GM13976 (cell line): ENCODE data around the gene FTSJ3.
"Not testable (repeated sequence)": the region's sequence is repeated elsewhere in the genome, so short reads cannot be mapped to it uniquely, and the experiment has no call there.

Experiments
- DNase-seq: peaks from one replicate; pipeline ENCODE4 v3.0.0; 2012; ENCODE audit warnings: low spot score
- CTCF ChIP-seq: IDR thresholded peaks from 2 replicates; pipeline ENCODE4 v1.5.1; 2012; ENCODE audit warnings: borderline replicate concordance, mild to moderate bottlenecking; ENCODE audit not compliant: insufficient read depth; ENCODE audit errors: extremely low read depth, missing control alignments, control extremely low read depth
- in situ Hi-C: fragments of 300-500 bp; cut with MboI; formaldehyde crosslinking; loops from one replicate; pipeline ENCODE4 v1.12.0; 2022; ENCODE audit warnings: low sequenced_read_pairs, mixed read lengths, inconsistent platforms; ENCODE audit not compliant: unreplicated experiment

The FTSJ3 gene, protein sequence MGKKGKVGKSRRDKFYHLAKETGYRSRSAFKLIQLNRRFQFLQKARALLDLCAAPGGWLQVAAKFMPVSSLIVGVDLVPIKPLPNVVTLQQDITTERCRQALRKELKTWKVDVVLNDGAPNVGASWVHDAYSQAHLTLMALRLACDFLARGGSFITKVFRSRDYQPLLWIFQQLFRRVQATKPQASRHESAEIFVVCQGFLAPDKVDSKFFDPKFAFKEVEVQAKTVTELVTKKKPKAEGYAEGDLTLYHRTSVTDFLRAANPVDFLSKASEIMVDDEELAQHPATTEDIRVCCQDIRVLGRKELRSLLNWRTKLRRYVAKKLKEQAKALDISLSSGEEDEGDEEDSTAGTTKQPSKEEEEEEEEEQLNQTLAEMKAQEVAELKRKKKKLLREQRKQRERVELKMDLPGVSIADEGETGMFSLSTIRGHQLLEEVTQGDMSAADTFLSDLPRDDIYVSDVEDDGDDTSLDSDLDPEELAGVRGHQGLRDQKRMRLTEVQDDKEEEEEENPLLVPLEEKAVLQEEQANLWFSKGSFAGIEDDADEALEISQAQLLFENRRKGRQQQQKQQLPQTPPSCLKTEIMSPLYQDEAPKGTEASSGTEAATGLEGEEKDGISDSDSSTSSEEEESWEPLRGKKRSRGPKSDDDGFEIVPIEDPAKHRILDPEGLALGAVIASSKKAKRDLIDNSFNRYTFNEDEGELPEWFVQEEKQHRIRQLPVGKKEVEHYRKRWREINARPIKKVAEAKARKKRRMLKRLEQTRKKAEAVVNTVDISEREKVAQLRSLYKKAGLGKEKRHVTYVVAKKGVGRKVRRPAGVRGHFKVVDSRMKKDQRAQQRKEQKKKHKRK

DNA sequence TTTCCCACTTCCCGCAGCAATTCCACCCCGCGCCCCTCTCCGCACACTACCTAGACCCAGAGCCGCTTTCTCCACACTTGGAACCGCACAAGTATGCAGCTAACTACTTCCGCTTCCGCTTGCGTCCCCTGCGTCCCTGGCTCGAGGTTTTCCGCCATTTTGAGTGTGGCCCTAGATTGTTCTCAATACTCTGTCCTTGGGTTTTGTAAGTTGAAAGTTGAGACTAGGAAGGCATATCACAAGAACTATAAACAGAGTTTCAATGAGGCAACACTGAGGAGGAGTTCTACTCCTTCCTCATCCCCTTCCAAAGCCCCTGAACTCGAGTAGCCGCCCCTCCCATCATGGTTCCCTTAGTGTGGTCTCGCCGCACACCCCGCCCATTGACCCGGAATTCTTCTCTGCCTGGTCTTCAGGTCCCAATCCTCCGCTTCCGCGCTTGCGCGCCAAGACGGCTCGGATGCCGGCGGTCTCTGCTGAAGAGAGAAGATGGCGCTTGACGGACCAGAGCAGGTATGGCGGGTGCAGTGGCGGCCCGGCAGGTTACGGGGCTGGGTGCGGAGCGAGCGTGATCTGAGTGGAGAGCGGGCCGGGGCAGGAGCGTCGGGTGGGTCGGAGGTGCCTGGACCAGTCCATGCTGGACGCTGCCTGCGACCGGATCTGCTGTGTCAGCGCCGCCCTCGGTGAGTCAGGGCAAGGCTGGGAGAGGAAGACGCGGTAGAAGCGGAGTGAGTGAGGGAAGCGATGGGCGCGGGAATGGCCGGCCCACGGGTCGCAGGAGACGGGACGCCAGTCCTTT is at the start of gene FTSJ3, which contains the start of gene PSMC5:
Gene FTSJ3 (minus strand): TSS at position 662 of the 799 bp plus-strand sequence. CDS start 761 bp downstream, outside the sequence.
Gene PSMC5 (plus strand): TSS at position 430 of the 799 bp plus-strand sequence. CDS start 60 bp downstream, at position 490.
- TF ChIP-seq CTCF: peak; percentile 73
- DNase-seq: peak; percentile 93
- in situ Hi-C loops: no loop called here

- in situ Hi-C loops, DNase-seq: not testable (repeated sequence)
Observed at GRCh38 chr17:63874693-63875092, 47.2 kb upstream of the FTSJ3 start.

GRCh38 chr17:63874061-63874626 is 46.7 kb upstream of the FTSJ3 start:
- in situ Hi-C loops, DNase-seq: not testable (repeated sequence)

DNA sequence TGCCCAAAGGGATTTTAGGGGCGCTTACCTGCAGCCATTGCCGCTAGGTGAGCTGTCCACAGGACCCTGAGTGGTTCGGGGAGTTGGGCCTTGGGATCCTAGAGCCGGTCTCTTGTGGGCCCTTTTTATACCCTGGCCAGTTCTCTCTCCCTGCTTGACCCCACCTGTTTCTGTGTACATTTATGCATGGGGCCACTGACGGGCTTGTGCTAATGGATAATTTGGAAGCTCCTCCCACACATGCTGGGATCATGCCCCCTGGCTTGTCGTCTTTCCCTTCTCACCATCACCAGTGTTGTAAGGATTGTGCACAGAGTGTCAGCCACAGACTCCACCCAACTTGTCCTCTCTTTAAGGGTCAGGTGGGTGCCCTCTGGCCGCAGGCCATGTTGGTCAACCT is 46.1 kb upstream of the FTSJ3 start, which contains the start of gene CSH2:
Gene CSH2 (minus strand): TSS at position 101 of the 400 bp plus-strand sequence. CDS start 63 bp downstream, at position 38.
- DNase-seq, in situ Hi-C loops: not testable (repeated sequence)

GRCh38 chr17:63871646-63872365 is 44.3 kb upstream of the FTSJ3 start:
- in situ Hi-C loops, DNase-seq: not testable (repeated sequence)

- DNase-seq, in situ Hi-C loops: not testable (repeated sequence)
Observed at GRCh38 chr17:63870292-63870665, 42.8 kb upstream of the FTSJ3 start.

- DNase-seq, in situ Hi-C loops: not testable (repeated sequence)
Observed at GRCh38 chr17:63869491-63870291, 42.2 kb upstream of the FTSJ3 start.

DNA sequence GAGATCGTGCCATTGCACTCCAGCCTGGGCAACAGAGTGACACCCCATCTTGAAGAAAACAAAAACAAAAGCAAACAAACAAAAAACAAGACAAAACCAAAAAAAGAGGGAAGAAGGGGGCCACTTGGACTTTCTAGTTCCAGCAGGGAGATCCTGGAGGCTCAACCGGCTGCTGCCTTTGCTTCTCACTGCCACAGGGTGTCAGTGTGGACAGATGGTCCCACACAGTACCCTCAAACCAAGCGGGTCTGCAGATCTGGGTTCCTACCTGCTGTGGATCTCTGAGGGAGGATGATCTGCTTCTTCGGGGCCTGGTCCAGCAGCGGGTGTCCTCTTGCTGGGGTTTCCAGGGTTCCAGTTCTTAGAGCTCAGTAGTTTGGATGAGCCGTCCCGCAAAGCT is 39.2 kb upstream of the FTSJ3 start:
- in situ Hi-C loops, DNase-seq: not testable (repeated sequence)

- no peak for DNase-seq
- no peak for TF ChIP-seq CTCF
- in situ Hi-C loops: no loop called here
Observed at GRCh38 chr17:63859257-63859656, 31.8 kb upstream of the FTSJ3 start.

DNA sequence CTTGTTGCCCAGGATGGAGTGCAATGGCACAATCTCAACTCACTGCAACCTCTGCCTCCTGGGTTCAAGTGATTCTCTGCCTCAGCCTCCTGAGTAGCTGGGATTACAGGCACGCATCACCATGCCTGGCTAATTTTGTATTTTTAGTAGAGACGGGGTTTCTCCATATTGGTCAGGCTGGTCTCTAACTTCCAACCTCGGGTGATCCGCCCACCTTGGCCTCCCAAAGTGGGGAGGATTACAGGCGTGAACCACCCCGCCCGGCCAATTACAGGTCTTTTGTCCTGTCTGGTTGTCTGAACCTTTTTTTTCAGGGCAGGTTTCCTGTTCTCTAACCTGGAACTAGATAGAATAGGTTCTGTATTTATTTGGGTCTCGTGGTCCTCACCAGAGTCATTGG is 29.0 kb upstream of the FTSJ3 start:
- DNase-seq, in situ Hi-C loops: not testable (repeated sequence)
